ENCODE results near the gene PTDSS2. TPM values are rescaled to one million over a fixed set of nuclear protein-coding genes. Genes with fewer than 3 reads are reported as not detected.

PTDSS2 gene
- total RNA-seq, 1 donor from 2014 or later, result 50.4 TPM

DNA sequence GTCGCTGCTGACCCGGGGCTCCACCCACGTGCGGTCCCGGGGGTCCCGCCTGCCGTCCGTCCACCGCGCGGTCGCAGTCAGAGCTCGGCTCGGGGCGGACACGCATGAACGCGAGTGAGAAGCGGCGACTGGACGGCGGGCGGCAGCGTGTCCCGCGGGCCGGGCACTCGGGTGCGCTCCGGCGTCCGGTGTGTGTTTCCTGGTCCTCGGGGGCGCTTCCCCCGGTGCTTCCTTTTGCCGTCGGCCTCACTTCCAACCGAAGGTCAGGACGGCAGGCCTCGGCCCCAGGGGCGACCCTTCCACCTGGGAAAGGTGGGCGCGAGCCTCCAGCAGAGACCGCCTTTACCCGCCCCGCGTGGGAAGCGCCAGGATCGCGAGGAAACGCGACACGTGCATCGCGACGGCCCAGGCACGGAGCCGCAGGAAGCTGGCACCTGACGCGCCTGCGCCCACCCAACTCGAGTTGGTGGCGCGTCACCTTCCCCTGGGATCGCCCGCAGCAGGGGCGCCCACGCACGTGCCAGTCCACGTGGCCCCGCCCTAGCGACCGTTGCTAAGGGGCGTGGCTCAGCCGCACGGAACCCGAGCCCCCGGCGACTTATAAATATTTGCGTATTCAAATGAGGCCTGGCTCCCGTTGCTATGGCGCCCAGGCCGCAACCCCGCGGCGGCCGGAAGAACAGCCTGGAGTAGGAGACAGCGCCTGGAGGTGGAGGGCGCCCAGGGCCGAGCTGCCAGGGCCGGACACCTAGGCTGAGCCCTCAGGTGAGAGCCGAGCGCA lies 87.0 kb downstream of the PTDSS2 start, which contains the start of gene LRRC56:
LRRC56 (plus strand) TSS at position 687 of the 781 bp plus-strand sequence. CDS start 3,158 bp downstream, outside the sequence.
- Mint-ChIP-seq H3K4me1 (ENCODE audit: low read depth) (peaks cover 6% of the 10 kb centered on the region), H3K36me3 (ENCODE audit: insufficient read depth) (peaks cover under 1% of the 10 kb centered on the region), H3K4me3 (ENCODE audit: low read depth) (peak within 1 kb of the TSS; percentile 83), H3K27me3 (no peaks in the 10 kb centered on the region), H3K9me3 (ENCODE audit: low read depth) (no peaks in the 10 kb centered on the region), H3K27ac (peak within 1 kb of the TSS; percentile 95)
- peak; percentile 77 for DNase-seq (ENCODE audit: low spot score, unreplicated experiment)
- TF ChIP-seq, protein P1, sequence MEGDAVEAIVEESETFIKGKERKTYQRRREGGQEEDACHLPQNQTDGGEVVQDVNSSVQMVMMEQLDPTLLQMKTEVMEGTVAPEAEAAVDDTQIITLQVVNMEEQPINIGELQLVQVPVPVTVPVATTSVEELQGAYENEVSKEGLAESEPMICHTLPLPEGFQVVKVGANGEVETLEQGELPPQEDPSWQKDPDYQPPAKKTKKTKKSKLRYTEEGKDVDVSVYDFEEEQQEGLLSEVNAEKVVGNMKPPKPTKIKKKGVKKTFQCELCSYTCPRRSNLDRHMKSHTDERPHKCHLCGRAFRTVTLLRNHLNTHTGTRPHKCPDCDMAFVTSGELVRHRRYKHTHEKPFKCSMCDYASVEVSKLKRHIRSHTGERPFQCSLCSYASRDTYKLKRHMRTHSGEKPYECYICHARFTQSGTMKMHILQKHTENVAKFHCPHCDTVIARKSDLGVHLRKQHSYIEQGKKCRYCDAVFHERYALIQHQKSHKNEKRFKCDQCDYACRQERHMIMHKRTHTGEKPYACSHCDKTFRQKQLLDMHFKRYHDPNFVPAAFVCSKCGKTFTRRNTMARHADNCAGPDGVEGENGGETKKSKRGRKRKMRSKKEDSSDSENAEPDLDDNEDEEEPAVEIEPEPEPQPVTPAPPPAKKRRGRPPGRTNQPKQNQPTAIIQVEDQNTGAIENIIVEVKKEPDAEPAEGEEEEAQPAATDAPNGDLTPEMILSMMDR (IDR thresholded peaks at IDR 0.05; ENCODE audit: unreplicated experiment), result no peak

DNA sequence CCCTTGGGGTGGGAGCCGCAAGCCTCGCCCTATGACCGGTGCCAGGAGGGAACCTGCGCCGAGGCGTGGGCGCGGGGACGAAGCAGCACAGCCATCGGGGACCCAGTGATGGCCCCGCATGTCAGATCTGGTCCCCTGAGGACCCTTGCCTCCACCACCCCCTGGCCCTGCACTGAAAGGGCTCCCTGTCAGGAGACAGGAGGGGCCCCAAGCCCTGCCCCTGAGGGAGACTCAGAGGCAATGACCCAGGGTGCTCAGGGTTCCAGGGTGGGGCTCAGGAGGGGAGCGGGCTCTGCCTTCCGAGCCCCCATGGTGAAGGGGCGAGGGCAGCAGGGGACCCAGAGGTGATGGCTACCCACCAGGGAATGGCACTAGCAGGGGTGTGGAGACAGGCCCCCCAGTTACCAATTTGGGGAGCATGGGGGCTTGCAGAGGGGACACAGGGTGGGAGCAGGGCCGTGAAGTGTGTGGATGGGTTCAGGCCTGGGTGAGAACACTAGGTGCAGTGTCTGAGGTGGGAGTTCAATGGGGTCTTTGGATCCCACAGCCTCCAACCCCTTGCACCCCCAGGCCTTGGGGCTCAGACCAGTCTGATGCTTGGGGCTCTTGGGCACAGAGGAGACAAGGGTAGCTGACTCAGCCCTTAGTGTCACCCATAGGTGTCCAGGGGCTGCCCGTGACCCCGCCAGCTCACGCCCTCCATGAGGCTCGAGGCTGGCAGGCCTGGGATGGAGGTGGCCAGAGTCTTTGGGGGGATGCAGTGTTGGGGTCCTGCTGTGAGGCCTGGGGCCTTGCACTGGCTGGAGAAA lies 87.7 kb downstream of the PTDSS2 start:
- DNase-seq (ENCODE audit: low spot score, unreplicated experiment), result no peak
- peaks cover 6% of the 10 kb centered on the region for H3K4me1 Mint-ChIP-seq (ENCODE audit: low read depth)
- H3K27ac Mint-ChIP-seq, result no peak overlapping the region
- TF ChIP-seq, protein P1 (IDR thresholded peaks at IDR 0.05; ENCODE audit: unreplicated experiment), result no peak
- peak overlapping the region; percentile 55 for H3K4me3 Mint-ChIP-seq (ENCODE audit: low read depth)
- no peaks in the 10 kb centered on the region for H3K27me3 Mint-ChIP-seq
- no peaks in the 10 kb centered on the region for H3K9me3 Mint-ChIP-seq (ENCODE audit: low read depth)
- H3K36me3 Mint-ChIP-seq (ENCODE audit: insufficient read depth), result peaks cover 2% of the 10 kb centered on the region

DNA sequence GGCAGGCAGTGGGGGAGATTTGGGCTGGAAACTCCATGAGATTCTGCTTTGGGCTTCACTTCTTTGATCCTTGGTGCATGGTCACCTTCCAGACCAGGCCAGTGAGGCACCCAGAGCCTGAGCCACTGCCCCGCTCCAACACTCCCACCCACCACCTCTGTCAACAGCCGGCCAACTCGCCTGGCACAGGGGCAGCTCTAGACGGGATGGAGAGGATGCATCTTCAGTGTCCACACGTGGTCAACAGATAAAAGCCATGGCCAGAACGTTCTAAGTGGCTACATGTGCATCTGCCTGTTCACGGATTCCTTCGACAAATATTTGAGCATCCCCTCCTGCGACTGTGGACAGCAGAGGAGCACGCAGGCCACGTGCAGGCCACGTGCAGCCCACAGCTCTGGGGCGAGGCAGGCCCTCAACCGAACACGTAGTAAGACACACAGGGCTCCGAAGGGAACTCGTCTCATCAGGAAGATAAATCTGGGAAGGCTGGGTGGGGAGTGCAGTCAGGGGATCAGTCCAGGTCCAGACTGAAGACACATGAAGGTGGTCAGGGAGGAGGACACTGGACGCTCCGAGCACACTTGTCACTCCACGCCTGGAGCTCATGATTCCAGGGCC lies 88.5 kb downstream of the PTDSS2 start:
- H3K9me3 Mint-ChIP-seq (ENCODE audit: low read depth), result no peaks in the 10 kb centered on the region
- H3K4me3 Mint-ChIP-seq (ENCODE audit: low read depth), result peak overlapping the region; percentile 55
- no peak for DNase-seq (ENCODE audit: low spot score, unreplicated experiment)
- H3K27ac Mint-ChIP-seq, result no peak overlapping the region
- H3K27me3 Mint-ChIP-seq, result no peaks in the 10 kb centered on the region
- peaks cover 6% of the 10 kb centered on the region for H3K4me1 Mint-ChIP-seq (ENCODE audit: low read depth)
- H3K36me3 Mint-ChIP-seq (ENCODE audit: insufficient read depth), result peaks cover 2% of the 10 kb centered on the region
- TF ChIP-seq, protein P1 (IDR thresholded peaks at IDR 0.05; ENCODE audit: unreplicated experiment), result no peak

- Mint-ChIP-seq H3K27ac (no peak overlapping the region), H3K27me3 (no peaks in the 10 kb centered on the region)
- no peak for DNase-seq (ENCODE audit: low spot score, unreplicated experiment)
Measured at GRCh38 chr11:539971-540481, 89.9 kb downstream of the PTDSS2 start.

More at GRCh38 chr11:539971-540481, 89.9 kb downstream of the PTDSS2 start:
- peaks cover 2% of the 10 kb centered on the region for H3K36me3 Mint-ChIP-seq (ENCODE audit: insufficient read depth)
- peaks cover 6% of the 10 kb centered on the region for H3K4me1 Mint-ChIP-seq (ENCODE audit: low read depth)
- no peak overlapping the region for H3K4me3 Mint-ChIP-seq (ENCODE audit: low read depth)
- TF ChIP-seq, protein P1 (IDR thresholded peaks at IDR 0.05; ENCODE audit: unreplicated experiment), result no peak
- no peaks in the 10 kb centered on the region for H3K9me3 Mint-ChIP-seq (ENCODE audit: low read depth)

Other genes starting within 250 kb of the PTDSS2 start
- gene BET1L, start 242.9 kb upstream of the PTDSS2 start, total RNA-seq, result 46.9 and 49.6 TPM in 2 replicates
- 83.7 and 88.0 TPM in 2 replicates for gene RIC8A, start 242.6 kb upstream of the PTDSS2 start, total RNA-seq
- 27.0 and 29.3 TPM in 2 replicates for gene SIRT3, start 213.9 kb upstream of the PTDSS2 start, total RNA-seq
- 100 and 103 TPM in 2 replicates for gene PSMD13, start 213.3 kb upstream of the PTDSS2 start, total RNA-seq
- not detected in 2 replicates for gene NLRP6, start 171.9 kb upstream of the PTDSS2 start, total RNA-seq
- 67.0 and 74.7 TPM in 2 replicates for gene PGGHG, start 161.2 kb upstream of the PTDSS2 start, total RNA-seq
- gene IFITM5, start 150.8 kb upstream of the PTDSS2 start, total RNA-seq, result not detected in 2 replicates
- 33.2 and 33.5 TPM in 2 replicates for gene IFITM2, start 142.5 kb upstream of the PTDSS2 start, total RNA-seq
- 2.3 TPM in 2 replicates for gene IFITM1, start 136.2 kb upstream of the PTDSS2 start, total RNA-seq
- 99.3 and 105 TPM in 2 replicates for gene IFITM3, start 129.4 kb upstream of the PTDSS2 start, total RNA-seq
- gene B4GALNT4, start 80.8 kb upstream of the PTDSS2 start, total RNA-seq, result 277 and 294 TPM in 2 replicates
- gene PKP3, start 56.1 kb upstream of the PTDSS2 start, total RNA-seq, result 55.9 and 56.9 TPM in 2 replicates
- gene SIGIRR, start 35.3 kb upstream of the PTDSS2 start, total RNA-seq, result 111 and 117 TPM in 2 replicates
- gene ANO9, start 8.3 kb upstream of the PTDSS2 start, total RNA-seq, result 31.0 and 34.6 TPM in 2 replicates
- gene RNH1, start 57.0 kb downstream of the PTDSS2 start, total RNA-seq, result 49.4 and 52.6 TPM in 2 replicates
- gene HRAS, start 85.3 kb downstream of the PTDSS2 start, total RNA-seq, result 53.4 and 61.6 TPM in 2 replicates
- 5.1 and 5.4 TPM in 2 replicates for gene LRRC56, start 87.2 kb downstream of the PTDSS2 start, total RNA-seq
- gene LMNTD2, start 110.5 kb downstream of the PTDSS2 start, total RNA-seq, result 15.6 and 19.3 TPM in 2 replicates
- 38.2 and 40.8 TPM in 2 replicates for gene RASSF7, start 110.7 kb downstream of the PTDSS2 start, total RNA-seq
- 44.4 and 44.9 TPM in 2 replicates for gene PHRF1, start 126.2 kb downstream of the PTDSS2 start, total RNA-seq
- 8.7 and 12.6 TPM in 2 replicates for gene IRF7, start 165.7 kb downstream of the PTDSS2 start, total RNA-seq
- 0.24 and 0.98 TPM in 2 replicates for gene CDHR5, start 174.7 kb downstream of the PTDSS2 start, total RNA-seq
- 2.9 and 3.8 TPM in 2 replicates for gene SCT, start 176.9 kb downstream of the PTDSS2 start, total RNA-seq
- 1.1 and 2.7 TPM in 2 replicates for gene DRD4, start 187.0 kb downstream of the PTDSS2 start, total RNA-seq
- 49.2 and 57.0 TPM in 2 replicates for gene DEAF1, start 244.9 kb downstream of the PTDSS2 start, total RNA-seq
- gene TMEM80, start 245.5 kb downstream of the PTDSS2 start, total RNA-seq, result 29.4 and 32.6 TPM in 2 replicates